Caki2 (cell line): ENCODE measurements around the gene RAC2. TPM values are rescaled to one million over a fixed set of nuclear protein-coding genes. Genes with fewer than 3 reads are reported as not detected.
A peak's percentile ranks its signal among the peaks of the same experiment; 100 is the strongest.

Experiments
- DNase-seq: peaks from one replicate; pipeline ENCODE4 v3.0.0-alpha.2; 2015; ENCODE audit warnings: low read depth
- in situ Hi-C: cut with HindIII; loops from 2 replicates; pipeline ENCODE4 v1.10.0; 2016; ENCODE audit warnings: low sequenced_read_pairs, low pct_unique_long_range_greater_than_20kb, mixed read lengths
- total RNA-seq: library from RNA; depleted of rRNA; stranded (reverse); fragments of >200 nt; shearing (Covaris generic); gene quantifications from 2 replicates; pipeline ENCODE4 v1.2.3, GENCODE V29; 2014; ENCODE audit warnings: low replicate concordance

Gene RAC2
- total RNA-seq, 1 experiment from 2014 or later, result 20.6 TPM

- in situ Hi-C loops, result no loop called here
- DNase-seq, result no peak
These were observed 34.2 kb upstream of the RAC2 start for GRCh38 chr22:37278261-37278660.

GRCh38 chr22:37277384-37277783 is 33.3 kb upstream of the RAC2 start:
- no peak for DNase-seq
- in situ Hi-C loops, result no loop called here

GRCh38 chr22:37276776-37277175 is 32.7 kb upstream of the RAC2 start:
- in situ Hi-C loops, result no loop called here
- DNase-seq, result no peak

GRCh38 chr22:37275622-37276021 is 31.6 kb upstream of the RAC2 start:
- in situ Hi-C loops, result no loop called here
- no peak for DNase-seq

GRCh38 chr22:37275134-37275533 is 31.1 kb upstream of the RAC2 start:
- in situ Hi-C loops, result no loop called here
- DNase-seq, result no peak

GRCh38 chr22:37274380-37274862 is 30.4 kb upstream of the RAC2 start:
- DNase-seq, result no peak
- in situ Hi-C loops, result no loop called here

GRCh38 chr22:37273846-37274225 is 29.8 kb upstream of the RAC2 start:
- no peak for DNase-seq
- in situ Hi-C loops, result no loop called here

GRCh38 chr22:37273126-37273845 is 29.2 kb upstream of the RAC2 start:
- no peak for DNase-seq

GRCh38 chr22:37270928-37271650 is 27.0 kb upstream of the RAC2 start:
- in situ Hi-C loops, result no loop called here
- DNase-seq, result no peak

More at GRCh38 chr22:37273126-37273845, 29.2 kb upstream of the RAC2 start:
- in situ Hi-C loops, result no loop called here

GRCh38 chr22:37269936-37270678 is 26.0 kb upstream of the RAC2 start:
- in situ Hi-C loops, result no loop called here
- no peak for DNase-seq

- DNase-seq, result no peak
- in situ Hi-C loops, result no loop called here
These were observed 23.8 kb upstream of the RAC2 start for GRCh38 chr22:37267661-37268413.

- in situ Hi-C loops, result no loop called here
- peak; percentile 54 for DNase-seq
These were observed 23.1 kb upstream of the RAC2 start for GRCh38 chr22:37267135-37267587.

GRCh38 chr22:37266581-37267134 is 22.6 kb upstream of the RAC2 start:
- DNase-seq, result no peak
- in situ Hi-C loops, result no loop called here

- in situ Hi-C loops, result no loop called here
- peak; percentile 25 for DNase-seq
These were observed 20.2 kb upstream of the RAC2 start for GRCh38 chr22:37263966-37264887.

- in situ Hi-C loops, result no loop called here
These were observed 18.3 kb upstream of the RAC2 start for GRCh38 chr22:37262346-37262745.

GRCh38 chr22:37260901-37261336 is 16.9 kb upstream of the RAC2 start:
- in situ Hi-C loops, result no loop called here
- DNase-seq, result peak; percentile 31

More at GRCh38 chr22:37262346-37262745, 18.3 kb upstream of the RAC2 start:
- DNase-seq, result no peak
